ENCODE results near the gene KPNA5.

GRCh38 chr6:116730513-116730912 is 49.5 kb downstream of the KPNA5 start:
- TF ChIP-seq CTCF (conservative IDR thresholded peaks at IDR 0.05; ENCODE audit: low read length) (no peak), EZH2phosphoT487 (IDR thresholded peaks at IDR 0.05; ENCODE audit: borderline replicate concordance, low read depth, low read length) (no peak)

All from OCI-LY7 (cell line).